OCI-LY7 (cell line): Measurements from ENCODE around the gene LRRTM3. TPM values are rescaled to one million over a fixed set of nuclear protein-coding genes. Genes with fewer than 3 reads are reported as not detected.

Experiments
- BruUV-seq: library from RNA; stranded (reverse); fragments of 400-500 nt; replicated peaks from 2 replicates; lab custom pipeline; 2021; lab: Mats Ljungman, UMichigan
- CTCF ChIA-PET: fragments of 300-600 bp; sonication (Branson Sonifier 250); formaldehyde crosslinking; loops from one replicate; lab custom pipeline; 2022; ENCODE audit warnings: antibody characterized with exemption; ENCODE audit not compliant: unreplicated experiment; lab: Charles Lee
- POLR2A ChIA-PET: fragments of 300-600 bp; sonication (Branson Sonifier 250); formaldehyde crosslinking; loops from one replicate; lab custom pipeline; 2022; ENCODE audit warnings: antibody characterized with exemption; lab: Charles Lee
- DNase-seq: peaks from one replicate; pipeline ENCODE4 v3.0.0-alpha.2; 2015; ENCODE audit warnings: low spot score
- H2AFZ ChIP-seq: fragments of 200-600 bp; sonication (generic), shearing (Covaris generic); 2 replicates; pipeline ENCODE4 v1.6.1; 2014; ENCODE audit warnings: mild to moderate bottlenecking, antibody characterized with exemption, low read length, moderate library complexity
- H3K27ac ChIP-seq: fragments of 200-600 bp; sonication (generic); 2 replicates; pipeline ENCODE4 v1.5.1; 2014; ENCODE audit warnings: mixed run types, low read depth, mild to moderate bottlenecking, moderate library complexity, low read length, inconsistent platforms; ENCODE audit not compliant: poor library complexity, severe bottlenecking
- H3K36me3 ChIP-seq: fragments of 200-600 bp; sonication (generic); 2 replicates; pipeline ENCODE4 v1.6.1; 2014; ENCODE audit warnings: mild to moderate bottlenecking, antibody characterized with exemption, low read length, moderate library complexity, mixed read lengths; ENCODE audit not compliant: insufficient read depth
- H3K4me1 ChIP-seq: fragments of 200-600 bp; sonication (generic); 2 replicates; pipeline ENCODE4 v1.5.1; 2014; ENCODE audit warnings: mild to moderate bottlenecking, low read length; ENCODE audit not compliant: insufficient read depth, poor library complexity, severe bottlenecking
- H3K4me2 ChIP-seq: fragments of 200-600 bp; sonication (generic); 2 replicates; pipeline ENCODE4 v1.6.1; 2014; ENCODE audit warnings: mild to moderate bottlenecking, low read length
- H3K4me3 ChIP-seq: fragments of 200-600 bp; sonication (generic); 2 replicates; pipeline ENCODE4 v1.5.1; 2014; ENCODE audit warnings: mild to moderate bottlenecking, low read depth, low read length; ENCODE audit not compliant: poor library complexity, severe bottlenecking
- H3K79me2 ChIP-seq: fragments of 200-600 bp; sonication (generic); 2 replicates; pipeline ENCODE4 v1.6.1; 2016; ENCODE audit warnings: low read depth, mild to moderate bottlenecking, low read length, moderate library complexity, mixed read lengths; ENCODE audit not compliant: insufficient read depth
- H3K9me2 ChIP-seq: fragments of 200-600 bp; sonication (generic); 2 replicates; pipeline ENCODE4 v1.6.1; 2016; ENCODE audit warnings: mild to moderate bottlenecking, low read length, mixed read lengths; ENCODE audit not compliant: insufficient read depth
- H3K9me3 ChIP-seq: fragments of 200-600 bp; sonication (generic); 2 replicates; pipeline ENCODE4 v1.6.1; 2014; ENCODE audit warnings: mild to moderate bottlenecking, mixed run types, low read length, mixed read lengths
- H4K20me1 ChIP-seq: fragments of 200-600 bp; sonication (generic); 2 replicates; pipeline ENCODE4 v1.6.1; 2014; ENCODE audit warnings: mild to moderate bottlenecking, antibody characterized with exemption, low read length, moderate library complexity, mixed read lengths; ENCODE audit not compliant: insufficient read depth
- EZH2phosphoT487 ChIP-seq: fragments of 200-600 bp; sonication (generic); IDR thresholded peaks from 2 replicates; pipeline ENCODE4 v1.6.1; 2018; ENCODE audit warnings: low read depth, borderline replicate concordance, mild to moderate bottlenecking, mixed run types, antibody characterized with exemption, low read length, moderate library complexity, mixed read lengths
- intact Hi-C: fragments of 100-400 bp; cut with micrococcal nuclease; formaldehyde crosslinking; loops from one replicate; pipeline ENCODE4 v1.10.0; 2022; ENCODE audit not compliant: unreplicated experiment
- total RNA-seq, 2 experiments: library from RNA; depleted of rRNA in 1 of 2; stranded (reverse); fragments of >200 nt in 1 of 2; shearing (Covaris generic) in 1 of 2; gene quantifications; 2 replicates each; pipeline ENCODE4 v1.2.3, GENCODE V29; 2014 to 2022
- TF ChIP-seq, protein P1 (sequence below): fragments of 200-600 bp; sonication (generic); conservative IDR thresholded peaks from 2 replicates; pipeline ENCODE4 v1.5.1; 2014; ENCODE audit warnings: mild to moderate bottlenecking, antibody characterized with exemption, low read length, moderate library complexity, mixed read lengths

The LRRTM3 gene
- total RNA-seq, 2 experiments from 2014 or later = not detected

DNA sequence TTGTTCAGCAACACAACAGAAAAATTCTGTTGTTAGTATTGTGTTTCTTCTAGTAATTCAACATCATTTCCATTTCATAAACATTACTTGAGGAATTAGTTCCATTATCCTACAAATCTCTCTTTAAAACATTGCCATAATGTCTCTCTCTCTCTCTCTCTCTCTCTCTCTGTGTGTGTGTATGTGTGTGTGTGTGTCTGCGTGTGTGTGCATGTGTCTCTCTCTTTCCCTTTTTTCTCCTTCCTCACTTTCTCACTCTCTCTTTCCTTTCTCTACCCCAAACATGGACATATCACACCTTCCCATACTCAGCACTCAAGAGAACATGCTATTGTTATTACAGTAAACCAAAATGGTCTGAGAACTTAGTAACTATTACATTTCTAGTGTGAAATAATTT lies 16.6 kb downstream of the LRRTM3 start:
- H3K4me3 ChIP-seq = no peak overlapping the region
- H3K4me2 ChIP-seq = no peak overlapping the region
- no TSS peak for BruUV-seq
- no peaks in the 10 kb centered on the region for H4K20me1 ChIP-seq
- no peaks in the 10 kb centered on the region for H3K4me1 ChIP-seq
- ChIA-PET POLR2A (no interaction called here), CTCF (no interaction called here)
- no peaks in the 10 kb centered on the region for H3K79me2 ChIP-seq
- no peak for TF ChIP-seq EZH2phosphoT487
- TF ChIP-seq, protein P1, sequence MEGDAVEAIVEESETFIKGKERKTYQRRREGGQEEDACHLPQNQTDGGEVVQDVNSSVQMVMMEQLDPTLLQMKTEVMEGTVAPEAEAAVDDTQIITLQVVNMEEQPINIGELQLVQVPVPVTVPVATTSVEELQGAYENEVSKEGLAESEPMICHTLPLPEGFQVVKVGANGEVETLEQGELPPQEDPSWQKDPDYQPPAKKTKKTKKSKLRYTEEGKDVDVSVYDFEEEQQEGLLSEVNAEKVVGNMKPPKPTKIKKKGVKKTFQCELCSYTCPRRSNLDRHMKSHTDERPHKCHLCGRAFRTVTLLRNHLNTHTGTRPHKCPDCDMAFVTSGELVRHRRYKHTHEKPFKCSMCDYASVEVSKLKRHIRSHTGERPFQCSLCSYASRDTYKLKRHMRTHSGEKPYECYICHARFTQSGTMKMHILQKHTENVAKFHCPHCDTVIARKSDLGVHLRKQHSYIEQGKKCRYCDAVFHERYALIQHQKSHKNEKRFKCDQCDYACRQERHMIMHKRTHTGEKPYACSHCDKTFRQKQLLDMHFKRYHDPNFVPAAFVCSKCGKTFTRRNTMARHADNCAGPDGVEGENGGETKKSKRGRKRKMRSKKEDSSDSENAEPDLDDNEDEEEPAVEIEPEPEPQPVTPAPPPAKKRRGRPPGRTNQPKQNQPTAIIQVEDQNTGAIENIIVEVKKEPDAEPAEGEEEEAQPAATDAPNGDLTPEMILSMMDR = no peak
- H3K9me3 ChIP-seq = no peaks in the 10 kb centered on the region
- no peak overlapping the region for H3K27ac ChIP-seq
- H2AFZ ChIP-seq = no peak overlapping the region
- no peaks in the 10 kb centered on the region for H3K36me3 ChIP-seq
- H3K9me2 ChIP-seq = no peaks in the 10 kb centered on the region
- intact Hi-C loops = no loop called here
- no peak for DNase-seq

DNA sequence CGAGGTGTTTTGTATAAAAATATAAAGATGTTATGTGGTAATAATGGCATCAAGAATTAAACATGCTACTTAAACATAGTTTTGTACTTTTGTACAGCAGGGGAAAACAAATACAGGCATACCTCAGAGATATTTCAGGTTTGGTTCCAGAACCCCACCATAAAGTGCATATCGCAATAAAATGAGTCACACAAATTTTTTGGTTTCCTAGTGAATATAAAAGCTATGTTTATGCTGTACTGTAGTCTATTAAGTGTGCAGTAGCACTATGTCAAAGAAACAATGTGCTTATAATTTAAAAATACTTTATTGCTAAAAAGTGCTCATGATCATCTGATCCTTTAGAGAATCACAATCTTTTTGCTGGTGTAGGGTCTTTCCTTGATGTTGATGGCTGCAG lies 17.8 kb downstream of the LRRTM3 start:
- Histone ChIP-seq H3K36me3 (no peaks in the 10 kb centered on the region), H3K4me3 (no peak overlapping the region), H3K9me3 (no peaks in the 10 kb centered on the region), H4K20me1 (no peaks in the 10 kb centered on the region), H2AFZ (no peak overlapping the region), H3K79me2 (no peaks in the 10 kb centered on the region), H3K27ac (no peak overlapping the region), H3K4me2 (no peak overlapping the region), H3K9me2 (no peaks in the 10 kb centered on the region), H3K4me1 (no peaks in the 10 kb centered on the region)
- POLR2A ChIA-PET = no interaction called here
- no peak for TF ChIP-seq EZH2phosphoT487
- TF ChIP-seq, protein P1 = no peak
- BruUV-seq = no TSS peak
- DNase-seq = no peak
- CTCF ChIA-PET = no interaction called here
- intact Hi-C loops = no loop called here

DNA sequence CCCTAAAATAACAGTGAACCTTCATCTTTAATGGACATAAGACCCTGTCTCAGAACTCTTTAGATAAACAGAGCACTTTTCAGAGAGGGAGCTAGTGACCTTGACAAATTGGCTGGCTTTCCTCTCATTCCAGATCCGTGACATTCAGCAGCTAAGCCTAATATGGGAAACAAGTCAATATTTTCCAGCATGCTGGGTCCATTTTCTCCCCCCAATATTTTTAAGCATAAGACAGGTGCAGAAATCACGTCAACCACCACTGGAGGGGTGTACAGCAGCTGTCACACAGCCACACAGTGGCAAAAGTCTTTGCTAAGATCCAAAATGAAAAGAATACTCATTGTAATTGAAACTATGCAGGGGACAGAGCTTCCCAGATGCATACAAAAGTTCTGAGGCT lies 26.1 kb downstream of the LRRTM3 start:
- Histone ChIP-seq H4K20me1 (no peaks in the 10 kb centered on the region), H3K9me2 (no peaks in the 10 kb centered on the region), H3K27ac (no peak overlapping the region), H3K4me3 (no peak overlapping the region), H3K79me2 (no peaks in the 10 kb centered on the region), H3K4me2 (no peak overlapping the region), H3K4me1 (no peaks in the 10 kb centered on the region), H3K36me3 (no peaks in the 10 kb centered on the region), H2AFZ (no peak overlapping the region), H3K9me3 (no peaks in the 10 kb centered on the region)
- intact Hi-C loops = no loop called here
- CTCF ChIA-PET = no interaction called here
- POLR2A ChIA-PET = interaction anchor here (0.5 to 1.1 kb wide), 2 partner anchors 98 to 731 kb away, joined by 3 read pairs; no protein-coding TSS in a partner anchor
- BruUV-seq = no TSS peak
- DNase-seq = no peak
- TF ChIP-seq, protein P1 = no peak
- no peak for TF ChIP-seq EZH2phosphoT487
